ENCODE results near the gene MBD2.

MBD2 gene

GRCh38 chr18:54192900-54193299 lies 31.6 kb downstream of the MBD2 start:
- no peak for DNase-seq

GRCh38 chr18:54192415-54192814 lies 32.1 kb downstream of the MBD2 start:
- DNase-seq = no peak

- DNase-seq = no peak
Observed at GRCh38 chr18:54191352-54191751, 33.1 kb downstream of the MBD2 start.

GRCh38 chr18:54187372-54187771 lies 37.1 kb downstream of the MBD2 start:
- DNase-seq = no peak

- no peak for DNase-seq
Observed at GRCh38 chr18:54184836-54185235, 39.6 kb downstream of the MBD2 start.

GRCh38 chr18:54183390-54183789 lies 41.1 kb downstream of the MBD2 start:
- no peak for DNase-seq

- DNase-seq = no peak
Observed at GRCh38 chr18:54181856-54182602, 42.4 kb downstream of the MBD2 start.

GRCh38 chr18:54173980-54174630 lies 50.4 kb downstream of the MBD2 start:
- no peak for DNase-seq

- DNase-seq = no peak
Observed at GRCh38 chr18:54173250-54173649, 51.2 kb downstream of the MBD2 start.

- DNase-seq = no peak
Observed at GRCh38 chr18:54169431-54170403, 54.8 kb downstream of the MBD2 start.

GRCh38 chr18:54165450-54165849 lies 59.0 kb downstream of the MBD2 start:
- no peak for DNase-seq

GRCh38 chr18:54163453-54163852 lies 61.0 kb downstream of the MBD2 start:
- no peak for DNase-seq

GRCh38 chr18:54162431-54162830 lies 62.0 kb downstream of the MBD2 start:
- DNase-seq = no peak

- no peak for DNase-seq
Observed at GRCh38 chr18:54161267-54161666, 63.2 kb downstream of the MBD2 start.

GRCh38 chr18:54159906-54160305 lies 64.6 kb downstream of the MBD2 start:
- no peak for DNase-seq

GRCh38 chr18:54157646-54158385 lies 66.7 kb downstream of the MBD2 start:
- DNase-seq = no peak

GRCh38 chr18:54155412-54155811 lies 69.1 kb downstream of the MBD2 start:
- no peak for DNase-seq

GRCh38 chr18:54154231-54154630 lies 70.2 kb downstream of the MBD2 start:
- no peak for DNase-seq

GRCh38 chr18:54151376-54151775 lies 73.1 kb downstream of the MBD2 start:
- no peak for DNase-seq

- no peak for DNase-seq
Observed at GRCh38 chr18:54150226-54150625, 74.2 kb downstream of the MBD2 start.

- no peak for DNase-seq
Observed at GRCh38 chr18:54149078-54149697, 75.3 kb downstream of the MBD2 start.

- no peak for DNase-seq
Observed at GRCh38 chr18:54148678-54149077, 75.8 kb downstream of the MBD2 start.

Measured in NCI-H1092 treated with DMSO at 0.1 percent for 48 hours (cell line).